ENCODE results near the gene SUCO. TPM values are rescaled to one million over a fixed set of nuclear protein-coding genes. Genes with fewer than 3 reads are reported as not detected.
"Not testable (repeated sequence)": the region's sequence is repeated elsewhere in the genome, so short reads cannot be mapped to it uniquely, and the experiment has no call there.

SUCO gene
- total RNA-seq, 1 donor from 2014 or later = 36.0 TPM

DNA sequence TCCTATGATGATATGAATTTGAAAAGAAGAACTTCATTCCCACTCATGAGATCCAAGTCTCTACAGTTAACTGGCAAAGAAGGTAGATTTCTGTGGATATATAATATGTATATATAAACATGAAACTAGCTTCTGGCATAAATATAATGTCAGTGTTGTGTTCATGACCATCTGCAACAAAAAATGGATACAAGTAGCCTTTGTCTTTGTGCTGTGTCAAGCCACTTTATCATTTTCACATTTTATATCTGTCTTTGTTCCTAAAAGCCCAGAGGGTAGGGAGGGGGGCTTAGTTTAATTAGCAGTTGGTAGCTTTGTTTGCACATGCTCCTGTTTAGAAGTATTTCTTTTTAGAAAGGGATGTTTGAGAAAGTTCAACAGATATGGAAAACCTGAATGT lies 69.8 kb downstream of the SUCO start:
- intact Hi-C loops (cut with micrococcal nuclease) = no loop called here

DNA sequence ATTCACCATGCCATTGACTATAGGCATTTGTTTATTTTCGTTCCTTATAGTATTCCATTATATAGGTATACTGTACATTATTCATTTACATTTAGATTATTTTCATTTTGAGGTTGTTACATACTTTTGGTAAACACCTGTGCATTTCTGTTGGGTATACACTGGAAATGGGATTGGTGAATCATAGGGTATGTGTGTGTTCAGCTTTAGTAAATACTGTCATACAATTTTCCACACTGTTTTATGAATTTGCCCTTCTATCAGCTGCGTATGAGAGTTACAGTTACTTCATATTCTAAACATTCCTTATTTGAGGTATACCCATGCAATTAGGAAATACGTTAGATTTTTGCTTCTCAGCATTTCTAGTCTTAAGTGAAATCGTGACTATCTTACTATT lies 70.9 kb downstream of the SUCO start:
- intact Hi-C loops (cut with micrococcal nuclease) = no loop called here

DNA sequence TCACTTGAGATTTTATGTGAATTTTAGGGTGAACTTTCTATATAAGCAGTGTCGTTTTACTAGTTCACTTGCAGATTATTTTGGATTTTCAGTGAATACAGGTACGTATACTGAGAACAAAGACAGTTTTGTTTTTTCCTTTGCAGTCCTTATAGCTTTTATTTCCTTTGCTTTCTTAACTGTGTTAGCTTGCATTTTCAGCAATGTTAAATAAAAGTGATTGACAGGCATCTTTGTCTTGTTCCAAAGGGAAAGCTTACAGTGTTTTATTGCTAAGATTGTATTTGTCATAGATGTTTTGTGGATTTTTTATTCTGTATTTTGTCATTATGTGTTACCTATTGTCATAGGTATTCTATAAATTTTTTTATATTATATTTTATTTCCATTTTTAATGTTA lies 72.7 kb downstream of the SUCO start:
- intact Hi-C loops (cut with micrococcal nuclease) = no loop called here

DNA sequence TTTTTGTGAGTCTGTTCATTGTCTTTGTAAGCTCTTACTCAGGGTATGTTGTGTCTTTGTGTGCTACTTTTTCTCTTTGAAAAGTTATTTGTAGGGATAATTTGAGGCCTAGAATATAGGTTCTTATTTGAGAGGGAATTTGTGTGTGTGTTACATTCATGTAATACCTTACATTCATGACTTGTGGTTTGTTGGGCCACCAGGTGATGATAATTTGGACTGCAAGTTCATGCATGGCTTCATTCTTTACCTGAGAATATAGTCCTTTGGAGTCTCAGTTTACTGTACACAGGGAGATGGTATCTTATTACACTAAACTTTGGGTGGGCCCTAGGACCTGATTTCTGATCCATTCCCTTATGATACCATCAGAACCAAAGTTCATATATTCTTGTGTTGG lies 74.2 kb downstream of the SUCO start:
- intact Hi-C loops (cut with micrococcal nuclease) = no loop called here

DNA sequence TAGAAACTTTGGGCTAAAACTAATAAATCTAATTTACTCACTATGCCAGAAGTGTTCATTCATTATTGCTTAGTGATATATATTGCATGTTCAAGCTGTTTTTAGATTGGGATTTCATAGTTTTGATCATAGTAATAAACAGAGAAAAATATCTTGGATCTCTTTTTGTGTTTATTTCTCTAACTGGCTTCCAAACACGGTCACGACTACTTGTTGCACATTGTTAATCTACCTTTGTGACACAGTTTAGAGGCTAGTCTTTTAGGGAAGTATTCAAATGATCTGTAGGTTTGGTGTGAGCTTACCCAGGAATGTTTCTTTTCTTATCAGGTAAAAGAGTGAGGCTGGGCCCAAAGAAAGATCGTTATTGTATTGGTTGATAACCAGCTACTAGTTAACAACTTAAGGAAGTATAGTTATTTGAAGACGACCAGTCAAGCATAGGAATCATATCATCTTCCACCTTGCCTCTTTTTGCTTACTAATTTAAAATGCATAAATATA lies 75.2 kb downstream of the SUCO start:
- intact Hi-C loops (cut with micrococcal nuclease) = loop anchor here (2.0 kb wide), 1 partner anchor 31 kb away; no protein-coding TSS in a partner anchor

DNA sequence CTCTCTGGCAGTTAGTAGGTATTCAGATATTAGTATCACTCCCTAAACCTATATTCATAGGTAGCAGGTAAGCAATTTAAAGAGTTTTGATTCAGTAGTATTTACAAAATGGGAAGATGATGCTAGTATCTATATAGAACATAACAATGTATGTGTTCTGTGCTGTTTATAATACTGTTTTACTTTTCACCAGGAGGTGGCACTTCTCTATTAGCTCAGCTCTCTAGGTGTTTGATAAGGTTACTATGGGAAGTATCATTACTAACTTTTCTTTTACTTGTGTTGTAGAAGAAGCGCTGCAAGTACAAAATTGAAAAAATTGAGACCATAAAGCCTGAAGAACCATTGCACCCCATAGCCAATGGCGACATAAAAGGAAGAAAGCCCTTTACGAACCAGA lies 76.6 kb downstream of the SUCO start:
- intact Hi-C loops (cut with micrococcal nuclease) = loop anchor here (1.0 to 2.0 kb wide), 2 partner anchors 29 to 110 kb away; no protein-coding TSS in a partner anchor

DNA sequence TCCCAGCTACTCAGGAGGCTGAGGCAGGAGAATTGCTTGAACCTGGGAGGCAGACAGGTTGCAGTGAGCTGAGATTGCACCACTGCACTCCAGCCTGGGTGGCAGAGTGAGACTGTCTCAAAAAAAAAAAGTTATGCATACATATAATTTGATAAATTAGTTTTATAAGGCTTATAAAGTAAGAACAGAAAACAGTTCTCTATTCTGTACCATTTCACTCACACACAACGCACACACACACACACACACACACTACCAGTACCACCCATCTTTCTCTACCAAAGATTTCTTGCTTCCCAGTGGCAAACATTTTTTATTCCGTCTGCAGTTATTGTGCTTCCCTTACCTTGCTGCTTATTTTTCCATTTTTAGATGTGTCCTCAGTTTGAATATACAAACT lies 79.5 kb downstream of the SUCO start:
- intact Hi-C loops (cut with micrococcal nuclease) = no loop called here

DNA sequence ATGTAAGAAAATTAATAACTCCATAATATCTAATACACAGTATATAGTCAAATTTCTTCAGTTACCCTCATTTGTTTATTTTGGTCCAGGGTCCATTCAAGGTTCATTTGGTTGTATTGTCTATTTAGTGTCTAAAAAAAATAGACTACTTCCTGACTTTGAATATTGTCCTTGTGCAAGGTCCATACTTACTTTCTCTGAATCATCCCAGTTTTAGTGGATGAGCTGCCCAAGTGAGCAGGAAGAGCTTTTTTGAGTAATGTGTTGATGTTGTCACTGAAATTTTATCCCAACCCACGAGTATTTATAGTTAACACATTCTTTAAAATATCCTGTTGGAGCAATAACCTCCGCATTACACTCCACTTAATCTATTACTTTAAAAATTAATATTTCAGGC lies 80.3 kb downstream of the SUCO start:
- intact Hi-C loops (cut with micrococcal nuclease) = no loop called here

DNA sequence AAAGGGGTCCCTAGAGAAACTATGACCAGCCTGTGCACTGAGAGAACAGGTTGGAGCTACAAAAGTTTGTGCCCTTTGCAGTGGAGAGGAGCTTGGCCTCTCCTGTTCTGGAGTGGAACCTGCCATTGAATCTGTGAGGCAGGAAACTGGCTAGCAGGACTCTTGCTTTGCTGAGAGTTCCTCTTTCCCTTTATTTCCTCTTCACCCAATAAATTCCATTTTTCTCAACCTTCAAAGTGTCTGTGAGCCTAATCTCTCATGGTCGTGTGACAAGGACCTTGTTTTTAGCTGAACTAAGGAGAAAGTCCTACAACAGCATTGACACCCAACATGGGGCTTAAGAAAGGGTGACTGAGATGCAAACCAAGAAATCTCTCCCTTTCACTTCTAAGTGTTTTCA lies 83.2 kb downstream of the SUCO start:
- intact Hi-C loops (cut with micrococcal nuclease) = no loop called here

DNA sequence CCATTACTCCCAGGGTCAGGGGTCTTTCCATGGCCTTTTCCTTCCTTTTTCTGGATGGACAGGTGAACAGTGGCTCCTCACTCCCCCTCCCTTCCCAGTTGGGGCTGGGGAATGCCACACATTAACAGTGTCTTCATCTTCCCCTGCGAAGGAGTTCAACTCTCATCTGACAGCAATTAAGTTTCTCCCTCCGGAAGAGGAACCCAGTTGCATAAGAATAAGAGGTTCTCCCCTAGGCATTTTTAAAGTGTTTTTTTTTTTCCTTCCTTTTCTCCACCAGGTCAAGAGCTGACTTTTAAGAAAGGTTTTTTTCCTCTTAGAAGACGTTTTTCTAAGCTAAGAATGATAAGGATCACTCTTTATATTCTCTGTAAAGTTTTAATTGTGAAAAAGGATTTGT lies 83.7 kb downstream of the SUCO start:
- intact Hi-C loops (cut with micrococcal nuclease) = no loop called here

DNA sequence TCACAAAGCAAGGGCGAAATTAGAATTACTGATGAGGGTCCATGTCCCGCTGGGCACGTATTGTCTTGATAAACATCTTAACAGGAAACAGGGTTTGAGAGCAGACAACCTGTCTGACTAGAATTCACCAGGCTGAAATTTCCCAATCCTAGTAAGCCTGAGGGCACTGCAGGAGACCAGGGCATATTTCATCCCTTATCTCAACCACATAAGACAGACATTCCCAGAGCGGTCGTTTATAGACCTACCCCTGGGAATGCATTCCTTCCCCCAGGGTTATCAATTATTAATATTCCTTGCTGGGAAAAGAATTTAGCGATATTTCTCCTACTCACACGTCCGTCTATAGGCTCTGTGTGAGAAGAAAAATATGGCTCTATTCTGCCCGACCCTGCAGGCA lies 87.7 kb downstream of the SUCO start:
- intact Hi-C loops (cut with micrococcal nuclease) = not testable (repeated sequence)

DNA sequence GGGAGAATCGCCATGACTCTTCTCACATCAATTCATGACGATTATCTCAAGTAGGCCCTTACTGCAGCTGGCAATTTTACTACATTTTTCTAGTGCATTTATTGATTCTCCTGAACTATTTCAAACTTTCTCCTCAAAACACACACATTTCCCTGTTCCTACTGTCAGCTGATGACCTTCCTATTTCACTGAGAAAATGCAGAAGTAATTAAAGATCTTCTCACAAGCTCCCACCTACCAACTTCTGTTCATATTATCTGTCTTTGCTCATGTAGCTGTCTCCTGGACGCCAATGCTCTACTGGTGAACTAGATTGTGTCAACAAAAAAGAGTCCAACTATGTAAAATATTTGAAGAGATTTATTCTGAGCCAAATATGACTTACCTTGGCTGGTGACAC lies 89.6 kb downstream of the SUCO start:
- intact Hi-C loops (cut with micrococcal nuclease) = no loop called here

DNA sequence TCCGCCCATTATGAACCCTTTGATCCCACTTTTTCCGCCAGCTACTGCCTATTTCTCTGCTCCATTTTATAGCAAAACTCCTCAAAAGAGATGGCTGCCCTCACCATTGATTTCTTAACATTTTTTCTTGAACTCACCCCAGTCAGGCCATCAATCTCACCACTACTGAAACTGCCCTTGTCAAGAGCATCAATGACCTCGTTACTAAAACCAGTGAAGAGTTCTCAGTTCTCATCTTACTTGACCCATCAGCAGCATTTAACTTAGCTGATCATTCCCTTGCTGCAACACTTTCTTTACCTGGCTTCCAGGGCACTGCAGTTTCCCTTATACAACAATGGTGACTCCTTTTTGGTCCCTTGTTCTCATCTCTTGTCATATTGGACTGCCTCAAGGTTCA lies 90.8 kb downstream of the SUCO start:
- intact Hi-C loops (cut with micrococcal nuclease) = no loop called here

DNA sequence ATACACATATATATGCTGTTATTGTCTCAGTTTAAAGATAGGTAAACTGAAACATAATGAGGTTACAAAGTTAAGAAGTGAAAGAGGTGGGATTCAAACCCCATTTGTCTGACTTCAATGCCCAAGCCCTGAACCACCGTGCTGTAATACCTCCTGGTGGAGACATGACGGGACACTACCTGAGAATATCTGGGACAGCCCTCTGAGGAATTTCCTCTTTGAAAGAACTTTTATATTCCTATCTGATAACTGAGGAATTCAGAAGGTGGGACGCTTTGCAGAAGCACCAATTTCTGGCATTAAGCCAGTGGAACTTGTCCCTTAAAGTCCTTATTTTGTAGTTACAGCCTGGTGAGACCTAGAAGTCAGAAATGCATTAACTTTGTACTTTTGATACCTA lies 93.9 kb downstream of the SUCO start:
- intact Hi-C loops (cut with micrococcal nuclease) = no loop called here

DNA sequence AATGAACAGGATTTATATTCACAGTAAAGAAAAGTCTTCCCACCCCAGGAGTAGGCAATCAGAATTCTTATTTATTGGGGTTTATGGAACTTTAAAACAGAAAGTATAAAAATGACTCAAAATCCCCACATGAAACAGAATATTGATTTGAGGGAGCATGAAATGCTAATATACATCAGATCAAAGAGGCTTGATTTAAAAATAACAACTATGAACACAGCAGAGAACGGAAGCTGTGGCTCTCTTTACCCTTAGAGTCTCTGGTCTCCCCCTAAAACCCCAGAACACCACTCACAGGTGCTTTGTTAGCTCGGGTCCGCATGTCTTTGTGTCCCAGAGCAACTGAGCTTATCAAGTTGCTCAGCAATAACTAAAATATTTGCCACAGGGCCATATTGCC lies 94.8 kb downstream of the SUCO start:
- intact Hi-C loops (cut with micrococcal nuclease) = no loop called here

DNA sequence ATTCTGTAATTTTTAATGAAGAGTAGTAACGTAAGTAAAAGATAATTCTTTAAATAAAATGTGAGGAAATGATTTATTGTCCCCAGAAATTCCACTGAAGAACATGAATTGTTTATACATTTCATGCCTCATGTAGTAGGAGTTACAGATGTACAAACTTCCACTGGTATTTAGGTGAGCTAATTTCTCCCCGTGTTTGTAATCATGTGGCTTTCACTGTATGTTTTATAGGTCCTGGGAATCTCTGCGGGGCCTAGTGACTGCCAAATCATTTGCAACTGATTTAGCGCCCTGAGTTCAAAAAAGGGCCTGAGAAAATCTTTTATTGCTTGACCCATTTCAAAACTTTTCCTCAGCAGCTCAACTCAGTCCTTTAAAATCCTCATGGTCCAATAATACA lies 95.5 kb downstream of the SUCO start:
- intact Hi-C loops (cut with micrococcal nuclease) = no loop called here

DNA sequence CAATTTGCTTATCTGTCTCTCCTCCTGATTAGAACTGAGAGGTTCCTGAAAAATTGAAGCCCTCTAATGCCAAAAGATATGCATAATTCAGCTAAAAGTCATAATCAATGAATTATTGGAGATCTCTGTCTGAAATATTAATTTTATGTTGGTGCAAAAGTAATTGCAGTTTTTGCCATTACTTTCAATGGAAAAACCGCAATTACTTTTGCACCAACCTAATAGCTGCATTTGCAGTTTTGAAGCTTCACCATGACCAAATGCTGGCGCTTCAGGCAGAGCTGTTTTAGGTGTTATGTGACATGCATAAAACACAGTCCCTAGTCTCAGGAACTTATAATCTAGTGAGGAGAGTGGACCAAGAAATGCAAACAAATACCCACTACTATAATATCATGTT lies 96.2 kb downstream of the SUCO start:
- intact Hi-C loops (cut with micrococcal nuclease) = no loop called here

DNA sequence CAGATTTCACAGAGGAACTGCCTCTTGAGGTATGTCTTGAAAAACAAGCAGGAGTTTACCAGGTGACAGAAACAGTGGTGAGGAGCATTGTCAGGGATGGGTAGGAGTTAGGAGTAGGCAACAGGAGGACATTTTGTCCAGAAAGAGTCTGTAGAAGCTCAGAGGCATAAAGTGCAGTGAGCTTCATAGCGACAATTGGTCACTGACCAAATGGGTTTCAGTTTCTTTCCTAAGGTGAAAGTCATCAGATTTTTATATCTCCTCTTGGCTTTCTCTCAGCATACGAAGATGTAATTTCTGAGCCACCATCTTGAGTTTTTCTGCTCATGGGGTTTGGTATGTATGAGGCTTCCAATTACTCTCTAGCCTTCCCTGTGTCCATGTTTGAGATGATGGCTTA lies 96.7 kb downstream of the SUCO start:
- intact Hi-C loops (cut with micrococcal nuclease) = no loop called here

DNA sequence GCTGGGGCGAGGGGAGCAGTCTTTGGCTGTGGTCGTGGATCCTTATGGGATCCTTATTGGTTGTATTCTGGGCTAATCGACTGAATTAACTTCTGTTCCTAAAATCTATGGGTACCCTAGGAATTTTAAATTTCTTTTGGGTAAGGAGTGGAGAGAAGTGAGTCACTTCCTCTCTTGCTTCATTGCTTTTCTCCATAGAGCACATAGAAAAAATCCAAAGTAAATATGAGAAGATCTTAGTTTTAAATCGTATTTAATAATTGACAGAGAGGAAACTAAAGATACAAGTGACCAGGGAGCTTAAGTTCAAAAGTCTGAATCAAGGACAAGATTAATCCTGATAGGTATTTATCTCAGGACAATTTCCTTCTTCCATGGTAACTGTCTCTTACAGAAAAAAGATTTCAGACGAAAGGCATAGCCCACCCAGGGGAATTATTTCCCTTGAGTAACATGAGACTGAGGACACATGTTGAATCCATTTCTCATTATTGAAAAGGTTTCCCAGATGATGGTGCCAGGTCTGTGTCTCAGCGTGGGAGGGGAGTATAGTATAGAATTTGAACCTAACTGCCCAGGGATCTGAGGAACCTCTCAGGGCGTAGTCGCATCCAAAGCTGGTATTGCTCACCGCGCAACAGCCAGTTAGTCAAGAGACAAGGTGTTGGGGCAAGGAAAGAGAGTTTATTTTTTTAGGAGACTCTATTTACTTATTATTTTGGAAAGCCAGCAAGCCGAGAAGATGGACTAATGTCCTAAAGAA lies 97.3 kb downstream of the SUCO start:
- intact Hi-C loops (cut with micrococcal nuclease) = no loop called here

DNA sequence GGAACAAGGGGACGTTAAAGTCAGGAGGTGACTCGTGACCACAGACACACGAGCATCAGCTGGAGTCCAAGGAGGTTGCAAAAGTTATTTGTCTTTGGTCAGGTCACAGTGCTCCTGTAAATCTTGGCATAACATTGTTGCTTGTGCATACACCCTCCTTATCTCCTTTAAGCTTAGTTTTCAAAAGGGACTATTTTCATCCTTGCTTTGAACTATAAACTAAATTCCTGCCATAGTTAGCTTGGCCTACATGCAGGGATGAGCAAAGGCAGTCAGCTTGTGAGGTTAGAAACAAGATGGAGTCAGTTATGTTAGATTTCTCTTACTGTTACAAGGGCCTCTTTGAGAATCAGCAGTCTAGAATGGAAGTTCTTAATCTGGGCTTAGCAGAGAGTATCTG lies 97.9 kb downstream of the SUCO start:
- intact Hi-C loops (cut with micrococcal nuclease) = no loop called here

DNA sequence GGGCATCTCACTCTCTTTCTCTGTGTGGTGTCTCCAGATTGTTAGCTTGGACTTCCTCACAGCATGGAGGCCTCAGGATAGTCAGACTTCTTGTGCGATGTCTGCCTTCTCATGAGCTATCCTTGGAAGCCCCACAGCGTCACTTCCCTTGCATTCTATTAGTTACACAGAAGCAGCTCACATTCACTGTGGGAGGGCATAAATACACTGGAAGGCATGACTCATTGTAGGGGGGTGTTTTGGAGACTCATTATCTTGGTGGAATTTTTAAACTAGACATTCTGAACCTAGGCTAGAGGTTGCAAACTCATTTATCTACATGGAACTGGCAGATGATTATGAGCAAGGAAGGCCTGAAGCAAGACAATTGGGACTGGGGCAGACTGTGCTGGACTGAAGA lies 104.6 kb downstream of the SUCO start:
- intact Hi-C loops (cut with micrococcal nuclease) = loop anchor here (5.0 kb wide), 1 partner anchor 245 kb away; no protein-coding TSS in a partner anchor

DNA sequence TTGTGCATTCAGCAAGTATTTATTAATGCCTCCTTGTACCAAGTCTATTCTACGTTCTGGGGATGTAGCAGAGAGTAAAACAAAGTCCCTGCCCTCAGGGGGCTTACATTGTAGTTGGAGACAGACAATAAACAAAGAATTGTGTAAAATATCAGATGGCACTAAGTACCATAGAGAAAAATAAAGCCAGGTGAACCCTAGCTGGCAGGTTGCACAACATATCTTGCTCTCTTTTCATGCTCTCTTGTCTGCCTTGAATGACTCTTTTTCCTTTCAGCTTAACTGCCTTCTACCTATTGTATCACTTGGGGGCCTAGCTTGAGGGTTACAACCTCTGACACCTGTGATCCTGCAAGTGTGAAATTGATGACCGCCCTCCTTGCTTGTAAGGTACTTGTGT lies 105.3 kb downstream of the SUCO start:
- intact Hi-C loops (cut with micrococcal nuclease) = loop anchor here (2.0 to 5.0 kb wide), 3 partner anchors 29 to 246 kb away; no protein-coding TSS in a partner anchor
